IPS DF 19.7 (cell line): ENCODE results near the gene LRRTM3.

Source experiments
- DNase-seq: peaks from one replicate; pipeline ENCODE4 v3.0.0-alpha.2; 2013; ENCODE audit warnings: low read depth, low spot score

The LRRTM3 gene

DNA sequence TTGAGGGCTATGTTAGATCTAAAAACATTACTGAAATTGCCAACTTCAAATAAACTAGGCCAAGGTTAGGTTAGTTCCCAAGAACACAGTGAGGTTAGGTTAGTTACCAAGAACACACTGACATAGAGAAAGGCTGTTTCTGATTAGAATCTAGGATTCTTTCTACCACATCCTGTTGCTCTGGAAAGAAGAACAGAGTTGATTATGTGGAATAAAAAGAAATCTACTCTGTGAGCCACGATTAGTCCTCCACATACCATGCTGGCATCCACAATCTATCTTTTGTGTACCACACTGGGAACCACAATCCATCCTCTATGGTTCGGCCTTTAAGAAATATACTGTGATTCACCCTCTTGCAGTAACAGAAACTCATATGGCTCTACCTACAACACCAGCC, 91.4 kb downstream of the LRRTM3 start:
- no peak for DNase-seq

- no peak for DNase-seq
These were observed 96.3 kb downstream of the LRRTM3 start for GRCh38 chr10:67022099-67022498.

- no peak for DNase-seq
These were observed 108.0 kb downstream of the LRRTM3 start for GRCh38 chr10:67033878-67034277.

GRCh38 chr10:67036808-67037207, 111.0 kb downstream of the LRRTM3 start:
- no peak for DNase-seq

GRCh38 chr10:67043041-67043440, 117.2 kb downstream of the LRRTM3 start:
- DNase-seq = no peak

GRCh38 chr10:67045404-67045803, 119.6 kb downstream of the LRRTM3 start:
- DNase-seq = no peak

GRCh38 chr10:67046507-67046906, 120.7 kb downstream of the LRRTM3 start:
- DNase-seq = no peak

GRCh38 chr10:67049988-67050387, 124.2 kb downstream of the LRRTM3 start:
- no peak for DNase-seq

DNA sequence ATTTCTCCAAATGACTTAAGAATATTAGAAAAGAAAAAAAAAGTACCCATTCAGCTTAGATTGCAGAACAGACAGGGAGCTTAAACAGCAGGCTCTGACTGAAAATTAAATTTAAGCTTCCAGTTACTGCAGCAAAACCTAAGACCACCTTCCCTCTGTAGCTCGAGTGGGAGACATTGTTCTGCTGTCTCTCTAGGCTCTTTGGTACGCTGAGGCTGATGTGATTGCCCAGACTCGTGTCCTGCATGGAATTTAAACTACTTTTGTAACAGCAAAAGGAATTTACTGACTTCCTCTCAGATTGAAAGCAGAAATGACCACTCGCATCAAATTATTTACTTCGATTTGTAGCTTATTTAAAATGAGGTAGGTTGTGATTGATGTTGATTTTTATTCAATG, 124.6 kb downstream of the LRRTM3 start:
- DNase-seq = no peak

GRCh38 chr10:67072654-67073053, 146.8 kb downstream of the LRRTM3 start:
- DNase-seq = no peak

GRCh38 chr10:67075491-67075971, 149.7 kb downstream of the LRRTM3 start:
- DNase-seq = no peak

- DNase-seq = no peak
These were observed 150.3 kb downstream of the LRRTM3 start for GRCh38 chr10:67076144-67076543.

DNA sequence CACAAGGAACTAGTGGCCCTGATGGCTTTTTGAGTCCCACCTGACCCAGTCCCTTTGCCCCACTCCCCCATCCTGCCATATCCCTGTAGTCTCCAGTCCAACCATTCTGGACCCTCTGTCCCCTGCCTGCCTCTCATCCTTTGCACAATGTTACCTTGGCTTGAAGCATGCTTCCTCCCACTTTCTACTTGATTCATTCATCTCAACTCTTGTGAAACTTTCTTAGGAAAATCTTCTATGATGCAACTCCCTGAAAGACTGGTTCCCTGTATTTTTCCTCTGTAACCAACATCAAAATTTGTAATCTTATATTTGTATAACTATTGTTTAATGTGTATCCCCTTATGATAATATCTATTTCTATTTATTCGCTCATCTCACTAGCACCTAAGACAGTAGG, 151.5 kb downstream of the LRRTM3 start:
- no peak for DNase-seq

GRCh38 chr10:67079126-67079525, 153.3 kb downstream of the LRRTM3 start:
- DNase-seq = no peak

GRCh38 chr10:67086327-67087134, 160.7 kb downstream of the LRRTM3 start:
- DNase-seq = no peak

GRCh38 chr10:67087135-67087425, 161.2 kb downstream of the LRRTM3 start:
- no peak for DNase-seq

DNA sequence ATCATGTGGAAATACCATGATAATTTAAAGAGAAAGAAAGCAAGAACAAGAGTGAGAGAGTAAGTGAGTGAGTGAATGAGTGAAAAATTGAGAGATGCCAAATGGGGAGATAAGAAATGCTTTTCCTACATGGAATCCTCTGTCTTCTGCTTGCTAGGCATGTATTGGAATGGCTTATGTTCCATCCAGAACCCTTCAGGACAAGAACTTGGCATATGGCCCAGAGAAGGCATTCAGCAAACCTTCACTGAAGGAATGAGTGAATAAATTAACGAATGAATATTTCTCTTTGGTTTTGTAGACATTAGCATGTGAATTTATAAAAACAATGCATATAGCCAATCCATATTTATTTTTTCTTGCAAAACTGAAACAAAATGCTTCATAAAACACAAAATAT, 162.2 kb downstream of the LRRTM3 start:
- no peak for DNase-seq

GRCh38 chr10:67095531-67095930, 169.7 kb downstream of the LRRTM3 start:
- no peak for DNase-seq

DNA sequence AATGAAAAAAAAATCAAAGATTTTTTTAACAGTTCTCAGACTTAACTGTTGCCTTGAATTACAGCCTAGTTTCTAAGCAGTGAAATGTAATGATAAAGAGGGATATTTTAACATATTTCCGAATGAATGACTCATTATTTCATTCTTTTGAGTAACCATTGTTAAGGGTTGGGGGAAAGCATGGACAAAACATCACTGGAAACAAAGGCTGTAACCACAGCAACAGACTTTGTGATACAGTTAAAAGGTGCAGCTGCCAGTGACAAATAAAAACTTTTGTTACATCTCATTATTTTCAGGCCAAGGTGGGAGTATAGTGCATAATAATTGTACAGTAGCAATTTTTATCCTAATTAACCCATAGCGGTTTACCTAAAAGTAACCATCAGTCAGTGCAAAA, 172.6 kb downstream of the LRRTM3 start:
- no peak for DNase-seq

DNA sequence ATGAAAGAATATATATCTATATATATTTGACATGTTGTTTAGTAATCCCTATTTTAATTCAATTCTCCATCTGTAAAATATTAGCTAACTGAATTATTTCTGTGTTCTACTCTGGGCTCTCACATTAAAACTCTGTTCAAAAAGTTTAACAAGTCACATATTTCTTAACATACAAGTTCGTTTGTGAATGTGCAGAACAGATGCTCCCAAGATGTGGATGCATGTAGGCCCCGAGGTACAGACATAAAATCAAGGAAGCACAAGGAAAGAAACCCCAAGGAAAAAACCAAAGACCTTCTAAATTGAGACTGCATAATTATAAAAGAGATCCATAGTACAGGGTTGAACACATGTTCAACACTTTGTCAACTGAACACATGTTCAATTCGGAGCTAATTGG, 175.1 kb downstream of the LRRTM3 start:
- DNase-seq = no peak

GRCh38 chr10:67107670-67108069, 181.8 kb downstream of the LRRTM3 start:
- DNase-seq = no peak

- DNase-seq = no peak
These were observed 184.4 kb downstream of the LRRTM3 start for GRCh38 chr10:67110286-67110685.

DNA sequence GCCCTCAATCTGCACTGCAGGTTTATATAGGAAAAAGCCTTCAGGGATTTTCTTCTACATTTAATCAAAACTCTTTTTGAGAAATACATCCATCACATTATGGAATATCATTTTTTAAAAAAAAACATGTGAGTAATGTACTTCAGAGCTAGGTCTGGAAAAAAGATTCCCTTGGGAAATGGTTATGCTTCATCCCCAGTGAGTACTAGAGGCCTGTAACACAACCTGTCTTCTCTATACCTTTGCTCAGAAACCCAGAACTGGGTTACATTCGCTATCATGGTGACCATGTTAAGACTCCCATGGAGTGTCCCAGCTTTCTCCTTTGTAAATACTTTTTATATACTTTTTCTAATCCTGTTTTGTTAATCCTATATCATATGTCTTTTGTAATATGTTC, 186.9 kb downstream of the LRRTM3 start:
- no peak for DNase-seq

DNA sequence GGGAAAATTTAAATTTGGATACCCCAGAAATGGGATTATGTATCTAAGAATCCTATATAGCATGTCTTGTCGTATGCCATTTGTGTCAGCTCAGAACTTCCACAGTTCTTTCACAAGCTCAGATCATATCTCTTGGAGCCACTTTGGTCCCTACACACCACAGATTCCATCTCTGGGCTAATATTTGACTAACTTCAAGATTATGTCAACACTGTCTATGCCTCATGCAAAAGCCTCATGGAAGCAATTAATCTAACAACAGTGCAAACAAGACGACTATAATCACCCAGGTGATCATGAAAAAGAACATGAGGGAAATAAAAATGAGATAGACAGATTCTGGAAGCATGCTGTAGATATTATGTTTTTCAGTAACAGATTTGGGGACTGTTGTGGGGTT, 189.1 kb downstream of the LRRTM3 start:
- no peak for DNase-seq
